K562 (cell line): ENCODE data around the gene COL23A1. TPM values are rescaled to one million over a fixed set of nuclear protein-coding genes. Genes with fewer than 3 reads are reported as not detected.

Source experiments
- BRF2 ChIP-seq: IDR thresholded peaks from 3 replicates; pipeline ENCODE4 v1.6.1; 2011; ENCODE audit warnings: borderline replicate concordance, mild to moderate bottlenecking; ENCODE audit not compliant: insufficient read length, insufficient read depth
- FOXA3 ChIP-seq, 2 experiments: fragments of 450-650 bp in 1 of 2; sonication (generic) in 1 of 2; formaldehyde crosslinking; IDR thresholded peaks in 1 of 2; conservative IDR thresholded peaks in 1 of 2; 2 replicates each; pipeline versions ENCODE4 v1.4.0 to v1.8.0; 2020 to 2022; ENCODE audit warnings: mild to moderate bottlenecking in 2 of 2, missing genetic modification reagents in 1 of 2
- FOXK1 ChIP-seq: sonication (generic); formaldehyde crosslinking; IDR thresholded peaks from 2 replicates; pipeline ENCODE4 v1.8.0; 2022; ENCODE audit warnings: missing genetic modification reagents, mild to moderate bottlenecking, borderline replicate concordance
- NFIC ChIP-seq: fragments of 450-650 bp; IDR thresholded peaks from 2 replicates; pipeline ENCODE4 v1.6.1; 2017; ENCODE audit warnings: mild to moderate bottlenecking, inconsistent platforms
- PRDM10 ChIP-seq: fragments of 450-650 bp; IDR thresholded peaks from 2 replicates; pipeline ENCODE4 v1.6.1; 2018; ENCODE audit not compliant: partially characterized antibody
- ZNF384 ChIP-seq: IDR thresholded peaks from 2 replicates; pipeline ENCODE4 v1.6.1; 2012; ENCODE audit warnings: low read depth, low read length, improper control_type of control experiment
- polyA plus RNA-seq, 8 experiments: library from polyadenylated mRNA; depleted of rRNA in 4 of 8; stranded (reverse) in 5 of 8; unstranded in 3 of 8; fragments of >200 nt; fragmentation: Nextera tagmentation in 2 of 8; fragmentation: Illumina TruSeq in 1 of 8; extraction: Ambion mirVana in 2 of 8; extraction: Trizol in 1 of 8; gene quantifications; 2 replicates each; pipeline versions ENCODE4 v1.2.1 to v1.2.3, GENCODE V29; 2011 to 2014; ENCODE audit warnings: inconsistent platforms in 1 of 8, missing spikeins in 1 of 8
- total RNA-seq, 7 experiments: library from RNA; depleted of rRNA in 6 of 7; stranded (reverse); fragments of >200 nt in 6 of 7; fragmentation: Illumina TruSeq in 2 of 7; extraction: Trizol in 2 of 7; gene quantifications; 2 replicates each; pipeline versions ENCODE4 v1.2.1 to v1.2.3, GENCODE V29; 2011 to 2021; ENCODE audit warnings: low replicate concordance in 1 of 7
- TF ChIP-seq, protein P1 (sequence below): fragments of 200-600 bp; sonication (generic); IDR thresholded peaks from one replicate; pipeline ENCODE4 v1.6.1; 2012; ENCODE audit warnings: mild to moderate bottlenecking, low read depth, low read length, inconsistent platforms

COL23A1 gene
- total and polyA plus RNA-seq, 9 of the 15 experiments (the other 6 are each of a cell fraction or from before 2014, with no cell fraction given): 0.09 TPM; not detected in 8

DNA sequence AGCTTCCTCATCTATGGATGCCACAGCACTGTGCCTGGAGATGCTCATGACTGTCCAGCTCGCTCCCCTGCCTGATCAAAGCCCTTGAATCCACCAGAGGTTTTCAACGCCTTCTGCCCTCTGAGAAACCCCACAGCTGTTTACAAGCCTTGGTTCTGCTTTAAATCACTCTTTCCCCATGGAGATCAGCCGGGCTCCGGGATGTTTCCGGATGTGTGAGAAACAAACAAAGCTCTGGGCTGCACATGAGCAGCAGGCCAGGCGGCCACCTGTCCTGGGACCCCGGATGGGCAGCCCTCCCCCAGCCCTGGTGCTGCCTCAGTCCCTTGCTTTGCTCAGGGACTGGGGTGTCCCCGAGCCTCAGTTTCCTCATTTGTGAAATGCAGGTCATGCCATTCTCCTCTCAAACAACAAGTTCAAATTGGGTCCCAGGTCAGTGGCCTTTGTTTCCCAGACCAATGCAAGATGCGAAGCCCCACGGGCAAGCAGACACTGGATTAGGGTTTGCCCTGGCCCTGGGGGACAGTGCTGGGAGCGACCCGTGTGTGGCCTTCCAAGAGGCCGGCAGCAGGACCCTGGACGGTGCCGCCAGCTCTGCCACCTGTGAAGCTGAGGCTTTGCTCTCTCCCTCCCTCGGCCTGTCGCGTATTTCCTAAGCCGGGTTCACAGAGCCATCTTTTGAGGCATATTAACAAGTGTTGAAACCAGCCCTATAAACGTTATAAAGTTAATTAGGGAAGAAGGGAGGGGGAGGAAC is 315.2 kb downstream of the COL23A1 start (continued):
- no peak for TF ChIP-seq BRF2
- no peak for TF ChIP-seq FOXK1 (CRISPR knock-in tag)
- no peak for TF ChIP-seq PRDM10
- TF ChIP-seq, protein P1, sequence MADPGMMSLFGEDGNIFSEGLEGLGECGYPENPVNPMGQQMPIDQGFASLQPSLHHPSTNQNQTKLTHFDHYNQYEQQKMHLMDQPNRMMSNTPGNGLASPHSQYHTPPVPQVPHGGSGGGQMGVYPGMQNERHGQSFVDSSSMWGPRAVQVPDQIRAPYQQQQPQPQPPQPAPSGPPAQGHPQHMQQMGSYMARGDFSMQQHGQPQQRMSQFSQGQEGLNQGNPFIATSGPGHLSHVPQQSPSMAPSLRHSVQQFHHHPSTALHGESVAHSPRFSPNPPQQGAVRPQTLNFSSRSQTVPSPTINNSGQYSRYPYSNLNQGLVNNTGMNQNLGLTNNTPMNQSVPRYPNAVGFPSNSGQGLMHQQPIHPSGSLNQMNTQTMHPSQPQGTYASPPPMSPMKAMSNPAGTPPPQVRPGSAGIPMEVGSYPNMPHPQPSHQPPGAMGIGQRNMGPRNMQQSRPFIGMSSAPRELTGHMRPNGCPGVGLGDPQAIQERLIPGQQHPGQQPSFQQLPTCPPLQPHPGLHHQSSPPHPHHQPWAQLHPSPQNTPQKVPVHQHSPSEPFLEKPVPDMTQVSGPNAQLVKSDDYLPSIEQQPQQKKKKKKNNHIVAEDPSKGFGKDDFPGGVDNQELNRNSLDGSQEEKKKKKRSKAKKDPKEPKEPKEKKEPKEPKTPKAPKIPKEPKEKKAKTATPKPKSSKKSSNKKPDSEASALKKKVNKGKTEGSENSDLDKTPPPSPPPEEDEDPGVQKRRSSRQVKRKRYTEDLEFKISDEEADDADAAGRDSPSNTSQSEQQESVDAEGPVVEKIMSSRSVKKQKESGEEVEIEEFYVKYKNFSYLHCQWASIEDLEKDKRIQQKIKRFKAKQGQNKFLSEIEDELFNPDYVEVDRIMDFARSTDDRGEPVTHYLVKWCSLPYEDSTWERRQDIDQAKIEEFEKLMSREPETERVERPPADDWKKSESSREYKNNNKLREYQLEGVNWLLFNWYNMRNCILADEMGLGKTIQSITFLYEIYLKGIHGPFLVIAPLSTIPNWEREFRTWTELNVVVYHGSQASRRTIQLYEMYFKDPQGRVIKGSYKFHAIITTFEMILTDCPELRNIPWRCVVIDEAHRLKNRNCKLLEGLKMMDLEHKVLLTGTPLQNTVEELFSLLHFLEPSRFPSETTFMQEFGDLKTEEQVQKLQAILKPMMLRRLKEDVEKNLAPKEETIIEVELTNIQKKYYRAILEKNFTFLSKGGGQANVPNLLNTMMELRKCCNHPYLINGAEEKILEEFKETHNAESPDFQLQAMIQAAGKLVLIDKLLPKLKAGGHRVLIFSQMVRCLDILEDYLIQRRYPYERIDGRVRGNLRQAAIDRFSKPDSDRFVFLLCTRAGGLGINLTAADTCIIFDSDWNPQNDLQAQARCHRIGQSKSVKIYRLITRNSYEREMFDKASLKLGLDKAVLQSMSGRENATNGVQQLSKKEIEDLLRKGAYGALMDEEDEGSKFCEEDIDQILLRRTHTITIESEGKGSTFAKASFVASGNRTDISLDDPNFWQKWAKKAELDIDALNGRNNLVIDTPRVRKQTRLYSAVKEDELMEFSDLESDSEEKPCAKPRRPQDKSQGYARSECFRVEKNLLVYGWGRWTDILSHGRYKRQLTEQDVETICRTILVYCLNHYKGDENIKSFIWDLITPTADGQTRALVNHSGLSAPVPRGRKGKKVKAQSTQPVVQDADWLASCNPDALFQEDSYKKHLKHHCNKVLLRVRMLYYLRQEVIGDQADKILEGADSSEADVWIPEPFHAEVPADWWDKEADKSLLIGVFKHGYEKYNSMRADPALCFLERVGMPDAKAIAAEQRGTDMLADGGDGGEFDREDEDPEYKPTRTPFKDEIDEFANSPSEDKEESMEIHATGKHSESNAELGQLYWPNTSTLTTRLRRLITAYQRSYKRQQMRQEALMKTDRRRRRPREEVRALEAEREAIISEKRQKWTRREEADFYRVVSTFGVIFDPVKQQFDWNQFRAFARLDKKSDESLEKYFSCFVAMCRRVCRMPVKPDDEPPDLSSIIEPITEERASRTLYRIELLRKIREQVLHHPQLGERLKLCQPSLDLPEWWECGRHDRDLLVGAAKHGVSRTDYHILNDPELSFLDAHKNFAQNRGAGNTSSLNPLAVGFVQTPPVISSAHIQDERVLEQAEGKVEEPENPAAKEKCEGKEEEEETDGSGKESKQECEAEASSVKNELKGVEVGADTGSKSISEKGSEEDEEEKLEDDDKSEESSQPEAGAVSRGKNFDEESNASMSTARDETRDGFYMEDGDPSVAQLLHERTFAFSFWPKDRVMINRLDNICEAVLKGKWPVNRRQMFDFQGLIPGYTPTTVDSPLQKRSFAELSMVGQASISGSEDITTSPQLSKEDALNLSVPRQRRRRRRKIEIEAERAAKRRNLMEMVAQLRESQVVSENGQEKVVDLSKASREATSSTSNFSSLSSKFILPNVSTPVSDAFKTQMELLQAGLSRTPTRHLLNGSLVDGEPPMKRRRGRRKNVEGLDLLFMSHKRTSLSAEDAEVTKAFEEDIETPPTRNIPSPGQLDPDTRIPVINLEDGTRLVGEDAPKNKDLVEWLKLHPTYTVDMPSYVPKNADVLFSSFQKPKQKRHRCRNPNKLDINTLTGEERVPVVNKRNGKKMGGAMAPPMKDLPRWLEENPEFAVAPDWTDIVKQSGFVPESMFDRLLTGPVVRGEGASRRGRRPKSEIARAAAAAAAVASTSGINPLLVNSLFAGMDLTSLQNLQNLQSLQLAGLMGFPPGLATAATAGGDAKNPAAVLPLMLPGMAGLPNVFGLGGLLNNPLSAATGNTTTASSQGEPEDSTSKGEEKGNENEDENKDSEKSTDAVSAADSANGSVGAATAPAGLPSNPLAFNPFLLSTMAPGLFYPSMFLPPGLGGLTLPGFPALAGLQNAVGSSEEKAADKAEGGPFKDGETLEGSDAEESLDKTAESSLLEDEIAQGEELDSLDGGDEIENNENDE: no peak
- TF ChIP-seq FOXA3 (CRISPR knock-in tag; conservative IDR thresholded peaks at IDR 0.05 in 1 of 2, IDR thresholded peaks at IDR 0.05 in 1 of 2): no peak
- TF ChIP-seq ZNF384: no peak
- no peak for TF ChIP-seq NFIC
